Urinary bladder (tissue), 4 donors: ENCODE results near the gene RSAD2. TPM values are rescaled to one million over a fixed set of nuclear protein-coding genes. Genes with fewer than 3 reads are reported as not detected.

ENCODE experiments used
- DNase-seq: peaks from one replicate; pipeline ENCODE4 v3.0.0-alpha.2; 2015; ENCODE audit errors: extremely low spot score
- H3K27ac ChIP-seq: one replicate; pipeline ENCODE4 v1.5.1; 2013; ENCODE audit warnings: low read depth, mild to moderate bottlenecking, moderate library complexity
- H3K36me3 ChIP-seq: one replicate; pipeline ENCODE4 v1.6.1; 2013; ENCODE audit warnings: mild to moderate bottlenecking, moderate library complexity; ENCODE audit not compliant: insufficient read depth
- H3K4me1 ChIP-seq: one replicate; pipeline ENCODE4 v1.6.1; 2013; ENCODE audit warnings: mild to moderate bottlenecking, moderate library complexity; ENCODE audit not compliant: insufficient read depth
- H3K4me3 ChIP-seq: one replicate; pipeline ENCODE4 v1.5.1; 2013; ENCODE audit warnings: low read depth, low read length
- WGBS: extraction: QIAGEN DNeasy Blood & Tissue Kit; methylation state at CpG from one replicate; pipeline ENCODE4 v1.1.7; 2013; 5-methylcytosine and 5-hydroxymethylcytosine counted together
- polyA plus RNA-seq: library from polyadenylated mRNA; stranded (reverse); fragments of 200-250 nt; gene quantifications from one replicate; pipeline ENCODE4 v1.2.3, GENCODE V29; 2013
- total RNA-seq: library from RNA; depleted of rRNA; stranded (reverse); fragments of >200 nt; gene quantifications from one replicate; pipeline ENCODE4 v1.2.3, GENCODE V29; 2014
- donor health status: healthy with polysubstance abuse.
- donor health status: healthy.

The RSAD2 gene
- total and polyA plus RNA-seq, 2 donors = 2.8 to 11.1 TPM

DNA sequence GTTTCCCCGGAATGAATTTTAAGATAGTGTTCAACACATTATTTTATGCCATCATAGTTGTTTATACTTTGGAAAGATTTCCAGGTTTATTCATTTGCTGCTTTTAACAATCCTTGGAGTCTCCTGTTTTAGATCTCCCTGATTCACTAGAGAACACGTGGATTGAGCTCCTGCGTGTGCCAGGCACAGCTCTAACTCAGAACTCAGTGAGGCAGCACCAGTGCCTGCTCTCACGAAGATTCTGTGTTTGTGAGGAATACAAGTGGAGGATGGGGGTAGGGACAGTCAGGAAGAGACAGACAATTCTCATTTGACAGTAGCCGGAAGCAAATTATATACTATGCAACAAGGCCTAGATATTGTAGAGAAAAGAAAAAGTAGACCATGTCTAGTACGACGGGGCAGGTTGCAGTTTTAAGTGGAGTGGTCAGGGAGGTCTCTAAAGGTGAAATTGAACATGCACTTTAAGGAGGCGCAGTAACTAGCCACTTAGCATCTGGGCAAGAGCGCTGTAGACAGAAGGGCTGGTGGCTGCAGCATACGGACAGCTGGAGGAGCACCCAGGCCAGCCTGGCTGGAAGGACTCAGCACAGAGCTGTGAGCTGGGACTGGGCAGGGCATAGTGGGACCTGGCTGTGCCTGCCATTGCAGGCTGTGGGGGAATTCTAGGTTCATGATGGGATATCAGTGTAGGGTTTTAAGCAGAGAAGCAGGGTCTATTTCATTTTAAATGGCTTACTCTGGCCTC lies 63.9 kb downstream of the RSAD2 start:
- 92% methylated on average over 10 of the region's 10 CpGs for WGBS
- no peak for DNase-seq
- no peaks in the 10 kb centered on the region for H3K36me3 ChIP-seq
- H3K4me3 ChIP-seq = no peak overlapping the region
- no peak overlapping the region for H3K27ac ChIP-seq
- H3K4me1 ChIP-seq = no peaks in the 10 kb centered on the region

DNA sequence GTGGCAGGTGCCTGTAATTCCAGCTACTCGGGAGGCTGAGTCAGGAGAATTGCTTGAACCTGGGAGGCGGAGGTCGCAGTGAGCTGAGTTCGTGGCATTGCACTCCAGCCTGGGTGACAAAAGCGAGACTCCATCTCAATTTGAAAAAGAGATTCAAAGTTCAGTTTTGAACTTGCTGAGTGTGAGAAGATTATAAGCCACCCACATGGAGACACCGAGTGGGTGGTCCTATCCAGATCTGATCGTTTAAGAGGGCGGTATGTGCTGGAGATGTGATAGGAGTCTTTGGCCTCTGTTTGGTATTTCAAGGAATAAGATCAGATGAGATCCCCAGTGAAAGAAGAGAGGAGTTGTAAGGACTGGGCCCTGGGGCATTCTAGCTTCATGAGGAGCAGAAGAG lies 65.3 kb downstream of the RSAD2 start:
- H3K36me3 ChIP-seq = no peaks in the 10 kb centered on the region
- no peak for DNase-seq
- H3K27ac ChIP-seq = no peak overlapping the region
- H3K4me3 ChIP-seq = no peak overlapping the region
- WGBS = 93% methylated on average over 8 of the region's 8 CpGs
- no peaks in the 10 kb centered on the region for H3K4me1 ChIP-seq

DNA sequence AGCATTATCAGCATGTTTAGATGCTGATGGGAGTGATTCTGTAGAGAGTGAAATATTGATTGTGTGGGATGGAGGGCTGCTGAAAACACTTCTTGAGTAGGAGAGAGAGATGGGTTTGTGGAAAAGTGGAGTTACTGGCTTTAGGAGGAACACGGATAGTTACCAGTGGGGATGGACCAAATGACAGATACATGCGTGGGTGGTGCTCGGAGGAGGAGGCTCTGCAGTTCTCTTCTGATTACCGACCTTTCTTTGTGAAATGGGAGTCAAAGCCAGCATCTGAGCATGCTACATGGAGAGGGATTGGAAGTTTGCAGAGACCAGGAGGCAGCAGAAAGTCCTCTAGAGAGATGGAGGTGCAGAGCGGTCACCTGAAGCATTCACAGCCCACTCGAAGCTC lies 65.9 kb downstream of the RSAD2 start:
- 87% methylated on average over 6 of the region's 6 CpGs for whole genome bisulfite sequencing
- Histone ChIP-seq H3K36me3 (no peaks in the 10 kb centered on the region), H3K4me1 (no peaks in the 10 kb centered on the region), H3K4me3 (no peak overlapping the region), H3K27ac (no peak overlapping the region)
- no peak for DNase-seq

DNA sequence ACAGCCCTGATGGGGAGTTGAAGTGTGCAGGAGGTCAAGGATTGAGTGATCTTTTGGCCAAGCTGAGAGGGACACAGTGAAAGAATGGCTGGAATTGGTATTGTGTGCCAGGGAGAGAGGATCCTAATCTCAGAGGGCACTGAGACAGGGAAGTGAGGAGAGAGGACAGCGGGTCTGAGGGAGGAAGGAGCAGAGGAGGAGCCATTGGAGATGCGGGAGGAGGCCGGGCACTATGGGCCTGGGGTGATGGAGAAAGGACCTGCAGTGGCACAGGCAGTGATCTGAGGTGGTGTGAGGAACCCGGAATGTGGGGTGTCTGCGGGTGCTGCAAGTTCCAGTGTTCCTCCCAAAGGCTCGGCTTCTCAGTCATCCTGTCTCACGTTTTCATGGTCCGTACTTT lies 66.4 kb downstream of the RSAD2 start:
- no peak for DNase-seq
- WGBS = 96% methylated on average over 8 of the region's 8 CpGs
- H3K4me1 ChIP-seq = no peaks in the 10 kb centered on the region
- H3K36me3 ChIP-seq = no peaks in the 10 kb centered on the region
- no peak overlapping the region for H3K27ac ChIP-seq
- H3K4me3 ChIP-seq = no peak overlapping the region

DNA sequence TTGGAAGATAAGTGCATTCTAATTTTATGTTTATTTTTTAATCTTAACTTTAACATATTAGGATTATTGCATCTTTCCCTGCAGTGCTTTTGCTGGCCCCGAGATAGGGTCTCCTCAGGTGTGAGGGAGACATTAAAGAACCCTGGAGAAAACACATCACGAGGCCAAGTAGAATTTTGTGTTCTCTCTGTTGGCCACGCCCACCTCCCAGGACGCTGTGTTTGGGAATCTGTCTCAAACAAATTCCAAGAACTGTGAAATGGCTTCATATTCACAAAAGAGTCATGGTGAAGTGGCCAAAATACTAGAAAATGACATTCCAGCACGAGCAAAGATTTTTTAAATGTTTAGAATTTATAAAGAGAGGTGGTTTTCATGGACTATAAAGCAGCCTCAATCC lies 67.0 kb downstream of the RSAD2 start:
- DNase-seq = no peak
- H3K4me1 ChIP-seq = no peaks in the 10 kb centered on the region
- 81% methylated on average over 5 of the region's 5 CpGs for WGBS
- H3K4me3 ChIP-seq = no peak overlapping the region
- no peaks in the 10 kb centered on the region for H3K36me3 ChIP-seq
- H3K27ac ChIP-seq = no peak overlapping the region

DNA sequence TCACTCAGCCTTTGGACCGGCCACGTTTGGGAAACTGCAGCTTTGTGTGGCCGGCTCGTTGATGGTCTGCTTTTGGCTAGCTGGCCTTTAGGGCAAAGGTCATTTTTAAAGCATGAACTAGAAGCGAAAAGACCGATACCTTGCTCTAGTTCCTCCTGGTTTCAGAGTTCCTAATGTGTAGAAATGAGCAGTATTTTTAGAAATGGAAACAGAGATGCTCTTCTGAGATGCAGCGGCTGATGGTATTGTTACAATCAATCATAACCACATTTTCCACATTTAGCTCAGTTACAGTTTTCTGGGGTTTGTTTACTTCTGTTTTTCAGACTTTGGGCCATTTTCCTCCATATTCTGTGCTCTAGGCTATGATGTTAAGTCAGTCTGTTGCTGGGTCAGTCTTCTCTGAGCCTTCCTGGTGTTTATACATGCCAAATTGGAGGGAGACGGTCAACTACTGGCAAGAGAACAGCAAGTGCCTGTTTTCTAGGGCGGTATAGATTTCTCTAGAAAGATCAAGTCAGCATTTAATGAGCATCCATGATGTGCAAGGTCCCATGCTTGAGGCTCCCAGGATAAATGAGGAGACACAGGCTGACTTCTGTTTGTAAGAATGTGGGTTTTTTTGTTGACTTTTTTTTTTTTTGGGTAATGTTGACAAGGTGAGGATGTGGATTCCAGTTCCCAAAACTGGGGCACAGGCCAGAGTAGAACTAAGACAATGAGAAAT lies 67.7 kb downstream of the RSAD2 start:
- no peak for DNase-seq
- 84% methylated on average over 9 of the region's 9 CpGs for WGBS
- H3K4me3 ChIP-seq = no peak overlapping the region
- H3K36me3 ChIP-seq = no peaks in the 10 kb centered on the region
- H3K4me1 ChIP-seq = no peaks in the 10 kb centered on the region
- H3K27ac ChIP-seq = no peak overlapping the region

DNA sequence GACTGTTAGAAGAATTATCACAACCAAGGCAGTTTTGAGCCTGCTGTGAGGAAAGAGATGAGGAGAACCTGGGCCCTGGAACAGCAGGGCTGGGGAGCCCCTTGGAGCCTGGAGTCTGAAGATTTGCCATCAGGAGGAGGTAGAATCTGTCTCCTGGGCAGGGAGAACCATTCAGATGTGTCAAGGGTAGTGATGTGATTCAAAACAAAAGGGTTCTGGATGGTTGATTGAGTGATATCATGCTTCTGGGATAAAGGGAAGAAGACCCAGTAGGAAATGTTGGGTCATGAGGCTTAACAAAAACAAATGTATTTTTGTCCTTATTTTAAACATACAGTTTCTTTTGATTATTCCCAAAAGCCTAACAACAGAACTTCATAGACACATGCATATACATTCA lies 68.2 kb downstream of the RSAD2 start:
- Histone ChIP-seq H3K4me3 (no peak overlapping the region), H3K27ac (no peak overlapping the region), H3K36me3 (no peaks in the 10 kb centered on the region), H3K4me1 (no peaks in the 10 kb centered on the region)
- DNase-seq = no peak

DNA sequence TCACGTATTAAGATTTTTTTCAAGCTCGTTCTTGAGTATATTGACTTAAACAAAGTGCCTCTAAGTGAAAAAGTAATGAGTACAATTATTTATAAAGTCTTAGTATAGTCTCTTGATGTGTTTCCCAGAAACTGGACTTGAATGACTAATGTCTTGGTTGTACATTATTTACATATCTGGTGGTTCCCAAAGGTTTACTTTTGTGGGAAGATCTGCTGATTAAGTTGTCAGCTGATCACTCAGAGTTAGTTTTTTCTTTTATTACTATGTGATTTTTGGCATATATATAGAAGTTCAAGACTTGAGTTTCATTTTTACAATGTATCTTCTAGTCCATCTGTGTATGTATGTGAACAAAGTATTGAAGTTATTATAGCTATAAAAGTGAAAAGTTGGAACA lies 69.1 kb downstream of the RSAD2 start:
- no peak for DNase-seq
- WGBS = 76% methylated on average over 2 of the region's 2 CpGs
- Histone ChIP-seq H3K36me3 (no peaks in the 10 kb centered on the region), H3K4me3 (no peak overlapping the region), H3K4me1 (no peaks in the 10 kb centered on the region), H3K27ac (no peak overlapping the region)

Other genes with a start within 250 kb of the RSAD2 start
- gene CMPK2, start 11.9 kb upstream of the RSAD2 start, total RNA-seq = 8.9 TPM
- 3.6 TPM for gene CMPK2, start 11.9 kb upstream of the RSAD2 start, polyA plus RNA-seq
- gene RNF144A, start 39.6 kb downstream of the RSAD2 start, total RNA-seq = 28.5 TPM
- gene RNF144A, start 39.6 kb downstream of the RSAD2 start, polyA plus RNA-seq = 4.3 TPM